ENCODE measurements around the gene PLEKHA8.

DNA sequence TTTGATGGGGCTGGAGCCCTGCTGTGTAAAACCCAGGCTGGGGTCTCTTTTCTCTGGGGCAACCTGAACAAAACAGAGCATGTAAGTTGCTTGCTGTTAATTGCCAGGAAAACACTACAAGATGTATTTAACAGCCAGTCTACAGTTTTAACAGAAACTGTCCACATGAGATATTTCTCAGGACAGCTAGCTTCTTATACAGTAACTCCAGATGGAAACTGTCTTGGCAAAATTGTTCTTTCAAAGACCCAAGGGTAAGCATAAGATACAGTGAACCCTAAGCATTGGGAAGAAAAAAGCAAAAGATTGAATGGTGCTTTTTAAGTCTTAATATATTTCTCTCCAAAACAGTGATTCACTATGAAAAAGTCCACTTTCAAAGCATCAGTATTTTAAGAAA, 9.8 kb upstream of the PLEKHA8 start:
- TF ChIP-seq POLR2A (IDR thresholded peaks at IDR 0.05) (no peak), EP300 (IDR thresholded peaks at IDR 0.05) (no peak)
- TF ChIP-seq, protein P1, sequence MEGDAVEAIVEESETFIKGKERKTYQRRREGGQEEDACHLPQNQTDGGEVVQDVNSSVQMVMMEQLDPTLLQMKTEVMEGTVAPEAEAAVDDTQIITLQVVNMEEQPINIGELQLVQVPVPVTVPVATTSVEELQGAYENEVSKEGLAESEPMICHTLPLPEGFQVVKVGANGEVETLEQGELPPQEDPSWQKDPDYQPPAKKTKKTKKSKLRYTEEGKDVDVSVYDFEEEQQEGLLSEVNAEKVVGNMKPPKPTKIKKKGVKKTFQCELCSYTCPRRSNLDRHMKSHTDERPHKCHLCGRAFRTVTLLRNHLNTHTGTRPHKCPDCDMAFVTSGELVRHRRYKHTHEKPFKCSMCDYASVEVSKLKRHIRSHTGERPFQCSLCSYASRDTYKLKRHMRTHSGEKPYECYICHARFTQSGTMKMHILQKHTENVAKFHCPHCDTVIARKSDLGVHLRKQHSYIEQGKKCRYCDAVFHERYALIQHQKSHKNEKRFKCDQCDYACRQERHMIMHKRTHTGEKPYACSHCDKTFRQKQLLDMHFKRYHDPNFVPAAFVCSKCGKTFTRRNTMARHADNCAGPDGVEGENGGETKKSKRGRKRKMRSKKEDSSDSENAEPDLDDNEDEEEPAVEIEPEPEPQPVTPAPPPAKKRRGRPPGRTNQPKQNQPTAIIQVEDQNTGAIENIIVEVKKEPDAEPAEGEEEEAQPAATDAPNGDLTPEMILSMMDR (IDR thresholded peaks at IDR 0.05) = no peak
